ENCODE measurements around the gene RNF41. TPM values are rescaled to one million over a fixed set of nuclear protein-coding genes. Genes with fewer than 3 reads are reported as not detected.

RNF41 gene
- total and polyA plus RNA-seq, 2 of the 13 experiments (the other 11 are each of a cell fraction or from before 2014, with no cell fraction given), result 27.1 to 39.4 TPM

DNA sequence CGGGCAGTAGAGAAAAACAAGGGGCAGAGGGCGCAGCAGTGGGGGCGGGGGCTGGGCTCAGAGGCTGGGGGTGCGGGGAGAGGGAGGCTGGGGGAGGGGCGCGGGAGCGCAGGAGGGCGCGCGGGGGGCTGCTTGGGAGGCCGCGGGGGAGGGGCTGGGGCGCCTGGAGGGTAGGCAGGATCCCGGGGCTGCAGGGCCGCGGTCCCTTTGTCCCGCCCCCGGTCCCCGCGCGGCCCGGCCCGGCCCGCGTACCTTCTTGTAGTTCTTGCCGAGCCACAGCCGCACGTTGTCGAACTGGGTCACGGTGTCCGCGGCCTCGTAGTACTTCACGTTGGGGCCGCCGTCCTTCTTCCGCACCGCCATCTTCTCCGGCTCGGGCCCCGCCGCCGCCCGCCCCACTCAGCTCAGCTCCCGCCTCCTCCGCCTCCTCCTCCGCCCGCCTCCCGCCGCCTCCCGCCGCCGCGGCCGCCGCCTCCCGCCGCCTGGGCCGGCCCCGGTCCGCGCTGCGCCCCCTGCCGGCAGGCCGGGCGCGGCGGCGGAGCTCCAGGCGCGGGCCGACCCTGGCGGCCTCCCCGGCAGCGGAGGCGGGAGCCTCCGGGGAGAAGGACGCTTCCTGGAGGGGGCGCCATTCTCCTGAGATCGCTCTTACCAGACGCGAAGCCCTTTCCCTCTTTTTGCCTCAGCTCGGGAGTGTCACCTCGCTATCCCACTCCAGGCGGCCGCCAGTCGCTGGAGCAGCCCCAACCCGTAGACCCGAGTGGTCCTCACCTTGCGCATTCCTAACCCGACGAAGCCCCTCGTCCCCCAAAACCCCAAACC, 32.4 kb downstream of the RNF41 start, which contains the start of gene SMARCC2 (continued):
- TF ChIP-seq, protein P1, sequence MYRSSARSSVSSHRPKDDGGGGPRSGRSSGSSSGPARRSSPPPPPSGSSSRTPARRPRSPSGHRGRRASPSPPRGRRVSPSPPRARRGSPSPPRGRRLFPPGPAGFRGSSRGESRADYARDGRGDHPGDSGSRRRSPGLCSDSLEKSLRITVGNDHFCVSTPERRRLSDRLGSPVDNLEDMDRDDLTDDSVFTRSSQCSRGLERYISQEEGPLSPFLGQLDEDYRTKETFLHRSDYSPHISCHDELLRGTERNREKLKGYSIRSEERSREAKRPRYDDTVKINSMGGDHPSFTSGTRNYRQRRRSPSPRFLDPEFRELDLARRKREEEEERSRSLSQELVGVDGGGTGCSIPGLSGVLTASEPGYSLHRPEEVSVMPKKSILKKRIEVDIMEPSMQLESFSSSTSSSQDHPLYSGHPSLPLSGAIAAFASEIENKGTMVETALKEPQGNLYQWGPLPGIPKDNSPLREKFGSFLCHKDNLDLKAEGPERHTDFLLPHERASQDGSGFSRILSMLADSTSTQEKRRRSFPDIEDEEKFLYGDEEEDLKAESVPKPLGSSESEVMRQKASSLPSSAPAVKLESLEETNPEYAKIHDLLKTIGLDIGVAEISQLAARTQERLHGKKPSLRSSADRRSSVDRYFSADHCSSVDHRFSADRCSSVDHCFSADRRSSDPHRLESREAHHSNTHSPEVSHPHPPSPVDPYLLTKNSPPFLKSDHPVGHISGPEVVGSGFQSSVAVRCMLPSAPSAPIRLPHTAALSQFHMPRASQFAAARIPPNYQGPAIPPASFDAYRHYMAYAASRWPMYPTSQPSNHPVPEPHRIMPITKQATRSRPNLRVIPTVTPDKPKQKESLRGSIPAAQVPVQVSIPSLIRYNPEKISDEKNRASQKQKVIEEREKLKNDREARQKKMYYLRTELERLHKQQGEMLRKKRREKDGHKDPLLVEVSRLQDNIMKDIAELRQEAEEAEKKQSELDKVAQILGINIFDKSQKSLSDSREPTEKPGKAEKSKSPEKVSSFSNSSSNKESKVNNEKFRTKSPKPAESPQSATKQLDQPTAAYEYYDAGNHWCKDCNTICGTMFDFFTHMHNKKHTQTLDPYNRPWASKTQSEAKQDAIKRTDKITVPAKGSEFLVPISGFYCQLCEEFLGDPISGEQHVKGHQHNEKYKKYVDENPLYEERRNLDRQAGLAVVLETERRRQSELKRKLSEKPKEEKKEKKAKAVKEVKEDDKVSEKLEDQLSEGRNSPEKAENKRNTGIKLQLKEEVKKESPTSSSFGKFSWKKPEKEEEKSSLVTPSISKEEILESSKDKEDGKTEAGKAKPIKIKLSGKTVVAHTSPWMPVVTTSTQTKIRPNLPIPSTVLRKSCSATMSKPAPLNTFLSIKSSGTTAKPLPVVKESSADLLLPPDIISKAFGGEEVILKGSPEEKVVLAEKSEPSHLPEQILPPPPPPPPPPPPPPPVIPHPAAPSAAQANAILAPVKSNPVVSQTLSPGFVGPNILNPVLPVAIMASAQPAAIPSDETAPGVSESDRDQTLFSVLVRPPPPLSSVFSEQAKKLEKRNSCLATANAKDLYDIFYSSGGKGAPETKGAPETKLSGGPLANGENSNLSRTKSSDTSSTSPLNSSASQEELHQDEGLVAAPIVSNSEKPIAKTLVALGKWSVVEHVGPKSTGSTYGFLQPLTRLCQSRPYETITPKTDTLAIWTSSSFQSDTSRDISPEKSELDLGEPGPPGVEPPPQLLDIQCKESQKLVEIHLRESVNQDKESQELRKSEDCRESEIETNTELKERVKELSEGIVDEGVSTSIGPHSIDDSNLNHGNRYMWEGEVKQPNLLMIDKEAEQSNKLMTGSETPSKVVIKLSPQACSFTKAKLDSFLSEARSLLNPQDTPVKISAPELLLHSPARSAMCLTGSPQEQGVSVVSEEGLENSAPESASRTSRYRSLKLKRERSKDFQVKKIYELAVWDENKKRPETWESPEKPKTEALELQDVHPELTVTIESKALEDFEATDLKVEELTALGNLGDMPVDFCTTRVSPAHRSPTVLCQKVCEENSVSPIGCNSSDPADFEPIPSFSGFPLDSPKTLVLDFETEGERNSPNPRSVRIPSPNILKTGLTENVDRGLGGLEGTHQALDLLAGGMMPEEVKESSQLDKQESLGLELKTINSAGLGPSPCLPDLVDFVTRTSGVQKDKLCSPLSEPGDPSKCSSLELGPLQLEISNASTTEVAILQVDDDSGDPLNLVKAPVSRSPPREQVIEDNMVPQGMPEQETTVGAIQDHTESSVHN (CRISPR knock-in tag; IDR thresholded peaks at IDR 0.05), result no peak
- peak; percentile 36 for TF ChIP-seq TEAD3 (CRISPR knock-in tag; optimal IDR thresholded peaks at IDR 0.05; ENCODE audit: borderline replicate concordance)
- TF ChIP-seq ZNF746 (CRISPR knock-in tag; IDR thresholded peaks at IDR 0.05), result peak; percentile 48; the same call in 1 of the 2 replicates
- TF ChIP-seq ZNF605 (CRISPR knock-in tag; IDR thresholded peaks at IDR 0.05), result 0 out of 2 replicates have a peak, but pooled peaks have one; percentile 56
- TF ChIP-seq ESRRA (CRISPR knock-in tag; IDR thresholded peaks at IDR 0.05; ENCODE audit: low read depth), result no peak
- TF ChIP-seq RELA (CRISPR knock-in tag; IDR thresholded peaks at IDR 0.05), result no peak
- no peak for TF ChIP-seq IRX3 (CRISPR knock-in tag; IDR thresholded peaks at IDR 0.05; ENCODE audit: borderline replicate concordance, low read depth)
- no peak for TF ChIP-seq ZNF598 (CRISPR knock-in tag; IDR thresholded peaks at IDR 0.05; ENCODE audit: borderline replicate concordance)
- no peak for TF ChIP-seq KDM6A (CRISPR knock-in tag; IDR thresholded peaks at IDR 0.05; ENCODE audit: low read depth)
- TF ChIP-seq, protein P2, sequence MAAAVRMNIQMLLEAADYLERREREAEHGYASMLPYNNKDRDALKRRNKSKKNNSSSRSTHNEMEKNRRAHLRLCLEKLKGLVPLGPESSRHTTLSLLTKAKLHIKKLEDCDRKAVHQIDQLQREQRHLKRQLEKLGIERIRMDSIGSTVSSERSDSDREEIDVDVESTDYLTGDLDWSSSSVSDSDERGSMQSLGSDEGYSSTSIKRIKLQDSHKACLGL (CRISPR knock-in tag; IDR thresholded peaks at IDR 0.05), result peak; percentile 39; the same call in 1 of the 2 replicates
- TF ChIP-seq, protein P3, sequence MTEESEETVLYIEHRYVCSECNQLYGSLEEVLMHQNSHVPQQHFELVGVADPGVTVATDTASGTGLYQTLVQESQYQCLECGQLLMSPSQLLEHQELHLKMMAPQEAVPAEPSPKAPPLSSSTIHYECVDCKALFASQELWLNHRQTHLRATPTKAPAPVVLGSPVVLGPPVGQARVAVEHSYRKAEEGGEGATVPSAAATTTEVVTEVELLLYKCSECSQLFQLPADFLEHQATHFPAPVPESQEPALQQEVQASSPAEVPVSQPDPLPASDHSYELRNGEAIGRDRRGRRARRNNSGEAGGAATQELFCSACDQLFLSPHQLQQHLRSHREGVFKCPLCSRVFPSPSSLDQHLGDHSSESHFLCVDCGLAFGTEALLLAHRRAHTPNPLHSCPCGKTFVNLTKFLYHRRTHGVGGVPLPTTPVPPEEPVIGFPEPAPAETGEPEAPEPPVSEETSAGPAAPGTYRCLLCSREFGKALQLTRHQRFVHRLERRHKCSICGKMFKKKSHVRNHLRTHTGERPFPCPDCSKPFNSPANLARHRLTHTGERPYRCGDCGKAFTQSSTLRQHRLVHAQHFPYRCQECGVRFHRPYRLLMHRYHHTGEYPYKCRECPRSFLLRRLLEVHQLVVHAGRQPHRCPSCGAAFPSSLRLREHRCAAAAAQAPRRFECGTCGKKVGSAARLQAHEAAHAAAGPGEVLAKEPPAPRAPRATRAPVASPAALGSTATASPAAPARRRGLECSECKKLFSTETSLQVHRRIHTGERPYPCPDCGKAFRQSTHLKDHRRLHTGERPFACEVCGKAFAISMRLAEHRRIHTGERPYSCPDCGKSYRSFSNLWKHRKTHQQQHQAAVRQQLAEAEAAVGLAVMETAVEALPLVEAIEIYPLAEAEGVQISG (CRISPR knock-in tag; IDR thresholded peaks at IDR 0.05), result peak; percentile 95
- no peak for TF ChIP-seq ZBTB7B (CRISPR knock-in tag; IDR thresholded peaks at IDR 0.05)
- TF ChIP-seq MAZ (IDR thresholded peaks at IDR 0.05; ENCODE audit: borderline replicate concordance, low read depth, low read length), result peak; percentile 95
- TF ChIP-seq MAZ (CRISPR knock-in tag; IDR thresholded peaks at IDR 0.05; ENCODE audit: low read depth), result no peak; the same call in 1 of the 2 replicates
- TF ChIP-seq TOE1 (CRISPR knock-in tag; IDR thresholded peaks at IDR 0.05), result peak; percentile 21; the same call in 1 of the 2 replicates

Measured in HepG2 (cell line).